Measurements from ENCODE around the gene SGCB.

- TF ChIP-seq POLR2A (IDR thresholded peaks at IDR 0.05) (no peak), CTCF (IDR thresholded peaks at IDR 0.05 in 8 of 11, conservative IDR thresholded peaks at IDR 0.05 in 3 of 11) (no peak)
These were observed 21.1 kb downstream of the SGCB start for GRCh38 chr4:52016981-52017380.
